K562 (cell line): ENCODE measurements around the gene DCXR.

Experiments used
- HEY1 ChIP-seq: fragments of 250-450 bp; sonication (Bioruptor Pico); IDR thresholded peaks from 2 replicates; pipeline ENCODE4 v1.5.0; 2020; ENCODE audit warnings: mild to moderate bottlenecking, moderate library complexity, borderline replicate concordance
- SNIP1 ChIP-seq: fragments of 450-650 bp; IDR thresholded peaks from 2 replicates; pipeline ENCODE4 v1.7.1; 2017; ENCODE audit warnings: low read depth, mild to moderate bottlenecking
- ZNF76 ChIP-seq: fragments of 250-450 bp; sonication (Bioruptor Pico); IDR thresholded peaks from 2 replicates; pipeline ENCODE4 v1.4.0; 2020; ENCODE audit warnings: mild to moderate bottlenecking, moderate library complexity, borderline replicate concordance
- TF ChIP-seq, protein P1 (sequence below), 3 experiments: IDR thresholded peaks in 2 of 3; conservative IDR thresholded peaks in 1 of 3; 2 replicates each; pipeline ENCODE4 v1.5.1; 2011 to 2012; ENCODE audit warnings: low read length in 3 of 3, mild to moderate bottlenecking in 3 of 3, control low read depth in 2 of 3, improper control_type of control experiment in 1 of 3, inconsistent platforms in 1 of 3, low read depth in 1 of 3, mixed read lengths in 1 of 3, moderate library complexity in 1 of 3; ENCODE audit not compliant: insufficient read depth in 2 of 3
- TF ChIP-seq, protein P2 (sequence below): sonication (generic); formaldehyde crosslinking; IDR thresholded peaks from 2 replicates; pipeline ENCODE4 v1.8.0; 2023; ENCODE audit warnings: mild to moderate bottlenecking, missing genetic modification reagents
- TF ChIP-seq, protein P3 (sequence below): sonication (generic); formaldehyde crosslinking; IDR thresholded peaks from 2 replicates; pipeline ENCODE4 v1.8.1; 2023; ENCODE audit warnings: missing genetic modification reagents, mild to moderate bottlenecking, borderline replicate concordance
- TF ChIP-seq, protein P4 (sequence below): fragments of 450-650 bp; formaldehyde crosslinking; IDR thresholded peaks from 2 replicates; pipeline ENCODE4 v1.4.0; 2022; ENCODE audit warnings: missing genetic modification characterization

DNA sequence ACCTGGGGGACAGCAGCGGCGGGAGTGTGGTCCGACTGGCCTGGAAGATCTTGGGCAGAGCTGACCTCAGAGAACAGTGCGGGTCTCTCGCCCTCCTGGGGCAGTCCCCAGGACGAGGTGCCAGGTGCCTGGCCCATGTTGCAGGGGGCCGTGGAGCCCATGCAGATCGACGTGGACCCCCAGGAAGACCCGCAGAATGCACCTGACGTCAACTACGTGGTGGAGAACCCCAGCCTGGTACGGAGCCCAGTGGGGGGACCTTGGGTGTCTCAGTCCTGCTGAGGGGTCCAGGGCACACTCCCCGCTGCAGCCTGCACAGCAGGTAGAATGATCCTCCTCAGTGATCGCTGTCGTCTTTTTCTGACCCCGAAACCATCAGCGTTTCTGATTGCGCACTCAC lies 15.6 kb upstream of the DCXR start:
- TF ChIP-seq HEY1 (CRISPR knock-in tag) (no peak), SNIP1 (no peak), ZNF76 (CRISPR knock-in tag) (no peak)
- TF ChIP-seq, protein P1, sequence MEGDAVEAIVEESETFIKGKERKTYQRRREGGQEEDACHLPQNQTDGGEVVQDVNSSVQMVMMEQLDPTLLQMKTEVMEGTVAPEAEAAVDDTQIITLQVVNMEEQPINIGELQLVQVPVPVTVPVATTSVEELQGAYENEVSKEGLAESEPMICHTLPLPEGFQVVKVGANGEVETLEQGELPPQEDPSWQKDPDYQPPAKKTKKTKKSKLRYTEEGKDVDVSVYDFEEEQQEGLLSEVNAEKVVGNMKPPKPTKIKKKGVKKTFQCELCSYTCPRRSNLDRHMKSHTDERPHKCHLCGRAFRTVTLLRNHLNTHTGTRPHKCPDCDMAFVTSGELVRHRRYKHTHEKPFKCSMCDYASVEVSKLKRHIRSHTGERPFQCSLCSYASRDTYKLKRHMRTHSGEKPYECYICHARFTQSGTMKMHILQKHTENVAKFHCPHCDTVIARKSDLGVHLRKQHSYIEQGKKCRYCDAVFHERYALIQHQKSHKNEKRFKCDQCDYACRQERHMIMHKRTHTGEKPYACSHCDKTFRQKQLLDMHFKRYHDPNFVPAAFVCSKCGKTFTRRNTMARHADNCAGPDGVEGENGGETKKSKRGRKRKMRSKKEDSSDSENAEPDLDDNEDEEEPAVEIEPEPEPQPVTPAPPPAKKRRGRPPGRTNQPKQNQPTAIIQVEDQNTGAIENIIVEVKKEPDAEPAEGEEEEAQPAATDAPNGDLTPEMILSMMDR (IDR thresholded peaks at IDR 0.05 in 2 of 3, conservative IDR thresholded peaks at IDR 0.05 in 1 of 3; ENCODE audit: insufficient read depth in 2 of 3, low read depth in 1 of 3, low read length in 3 of 3) = no peak
- TF ChIP-seq, protein P2, sequence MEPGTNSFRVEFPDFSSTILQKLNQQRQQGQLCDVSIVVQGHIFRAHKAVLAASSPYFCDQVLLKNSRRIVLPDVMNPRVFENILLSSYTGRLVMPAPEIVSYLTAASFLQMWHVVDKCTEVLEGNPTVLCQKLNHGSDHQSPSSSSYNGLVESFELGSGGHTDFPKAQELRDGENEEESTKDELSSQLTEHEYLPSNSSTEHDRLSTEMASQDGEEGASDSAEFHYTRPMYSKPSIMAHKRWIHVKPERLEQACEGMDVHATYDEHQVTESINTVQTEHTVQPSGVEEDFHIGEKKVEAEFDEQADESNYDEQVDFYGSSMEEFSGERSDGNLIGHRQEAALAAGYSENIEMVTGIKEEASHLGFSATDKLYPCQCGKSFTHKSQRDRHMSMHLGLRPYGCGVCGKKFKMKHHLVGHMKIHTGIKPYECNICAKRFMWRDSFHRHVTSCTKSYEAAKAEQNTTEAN (CRISPR knock-in tag) = no peak
- TF ChIP-seq, protein P3, sequence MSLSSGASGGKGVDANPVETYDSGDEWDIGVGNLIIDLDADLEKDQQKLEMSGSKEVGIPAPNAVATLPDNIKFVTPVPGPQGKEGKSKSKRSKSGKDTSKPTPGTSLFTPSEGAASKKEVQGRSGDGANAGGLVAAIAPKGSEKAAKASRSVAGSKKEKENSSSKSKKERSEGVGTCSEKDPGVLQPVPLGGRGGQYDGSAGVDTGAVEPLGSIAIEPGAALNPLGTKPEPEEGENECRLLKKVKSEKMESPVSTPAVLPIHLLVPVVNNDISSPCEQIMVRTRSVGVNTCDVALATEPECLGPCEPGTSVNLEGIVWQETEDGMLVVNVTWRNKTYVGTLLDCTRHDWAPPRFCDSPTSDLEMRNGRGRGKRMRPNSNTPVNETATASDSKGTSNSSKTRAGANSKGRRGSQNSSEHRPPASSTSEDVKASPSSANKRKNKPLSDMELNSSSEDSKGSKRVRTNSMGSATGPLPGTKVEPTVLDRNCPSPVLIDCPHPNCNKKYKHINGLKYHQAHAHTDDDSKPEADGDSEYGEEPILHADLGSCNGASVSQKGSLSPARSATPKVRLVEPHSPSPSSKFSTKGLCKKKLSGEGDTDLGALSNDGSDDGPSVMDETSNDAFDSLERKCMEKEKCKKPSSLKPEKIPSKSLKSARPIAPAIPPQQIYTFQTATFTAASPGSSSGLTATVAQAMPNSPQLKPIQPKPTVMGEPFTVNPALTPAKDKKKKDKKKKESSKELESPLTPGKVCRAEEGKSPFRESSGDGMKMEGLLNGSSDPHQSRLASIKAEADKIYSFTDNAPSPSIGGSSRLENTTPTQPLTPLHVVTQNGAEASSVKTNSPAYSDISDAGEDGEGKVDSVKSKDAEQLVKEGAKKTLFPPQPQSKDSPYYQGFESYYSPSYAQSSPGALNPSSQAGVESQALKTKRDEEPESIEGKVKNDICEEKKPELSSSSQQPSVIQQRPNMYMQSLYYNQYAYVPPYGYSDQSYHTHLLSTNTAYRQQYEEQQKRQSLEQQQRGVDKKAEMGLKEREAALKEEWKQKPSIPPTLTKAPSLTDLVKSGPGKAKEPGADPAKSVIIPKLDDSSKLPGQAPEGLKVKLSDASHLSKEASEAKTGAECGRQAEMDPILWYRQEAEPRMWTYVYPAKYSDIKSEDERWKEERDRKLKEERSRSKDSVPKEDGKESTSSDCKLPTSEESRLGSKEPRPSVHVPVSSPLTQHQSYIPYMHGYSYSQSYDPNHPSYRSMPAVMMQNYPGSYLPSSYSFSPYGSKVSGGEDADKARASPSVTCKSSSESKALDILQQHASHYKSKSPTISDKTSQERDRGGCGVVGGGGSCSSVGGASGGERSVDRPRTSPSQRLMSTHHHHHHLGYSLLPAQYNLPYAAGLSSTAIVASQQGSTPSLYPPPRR (CRISPR knock-in tag) = no peak
- TF ChIP-seq, protein P4, sequence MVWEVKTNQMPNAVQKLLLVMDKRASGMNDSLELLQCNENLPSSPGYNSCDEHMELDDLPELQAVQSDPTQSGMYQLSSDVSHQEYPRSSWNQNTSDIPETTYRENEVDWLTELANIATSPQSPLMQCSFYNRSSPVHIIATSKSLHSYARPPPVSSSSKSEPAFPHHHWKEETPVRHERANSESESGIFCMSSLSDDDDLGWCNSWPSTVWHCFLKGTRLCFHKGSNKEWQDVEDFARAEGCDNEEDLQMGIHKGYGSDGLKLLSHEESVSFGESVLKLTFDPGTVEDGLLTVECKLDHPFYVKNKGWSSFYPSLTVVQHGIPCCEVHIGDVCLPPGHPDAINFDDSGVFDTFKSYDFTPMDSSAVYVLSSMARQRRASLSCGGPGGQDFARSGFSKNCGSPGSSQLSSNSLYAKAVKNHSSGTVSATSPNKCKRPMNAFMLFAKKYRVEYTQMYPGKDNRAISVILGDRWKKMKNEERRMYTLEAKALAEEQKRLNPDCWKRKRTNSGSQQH = no peak
